ENCODE data around the gene TRAPPC14.

DNA sequence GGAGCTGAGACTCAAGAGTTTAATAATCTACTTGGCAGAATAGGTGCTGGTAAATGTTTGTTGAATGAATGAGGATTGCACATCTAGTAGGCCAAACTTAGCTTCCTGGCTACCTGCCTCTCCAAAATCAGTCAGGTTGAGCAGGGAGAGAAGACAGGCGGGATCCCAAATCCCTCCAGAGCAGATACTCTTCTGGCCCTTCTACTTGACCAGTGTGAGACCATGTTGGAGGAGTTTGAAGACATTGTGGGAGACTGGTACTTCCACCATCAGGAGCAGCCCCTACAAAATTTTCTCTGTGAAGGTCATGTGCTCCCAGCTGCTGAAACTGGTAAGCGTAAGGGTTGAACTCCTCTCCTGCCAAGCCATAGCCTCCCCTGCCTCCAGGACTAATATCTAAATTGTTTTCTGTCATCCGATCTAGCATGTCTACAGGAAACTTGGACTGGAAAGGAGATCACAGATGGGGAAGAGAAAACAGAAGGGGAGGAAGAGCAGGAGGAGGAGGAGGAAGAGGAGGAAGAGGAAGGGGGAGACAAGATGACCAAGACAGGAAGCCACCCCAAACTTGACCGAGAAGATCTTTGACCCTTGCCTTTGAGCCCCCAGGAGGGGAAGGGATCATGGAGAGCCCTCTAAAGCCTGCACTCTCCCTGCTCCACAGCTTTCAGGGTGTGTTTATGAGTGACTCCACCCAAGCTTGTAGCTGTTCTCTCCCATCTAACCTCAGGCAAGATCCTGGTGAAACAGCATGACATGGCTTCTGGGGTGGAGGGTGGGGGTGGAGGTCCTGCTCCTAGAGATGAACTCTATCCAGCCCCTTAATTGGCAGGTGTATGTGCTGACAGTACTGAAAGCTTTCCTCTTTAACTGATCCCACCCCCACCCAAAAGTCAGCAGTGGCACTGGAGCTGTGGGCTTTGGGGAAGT, 34.0 kb downstream of the TRAPPC14 start:
- TF ChIP-seq, protein P1, sequence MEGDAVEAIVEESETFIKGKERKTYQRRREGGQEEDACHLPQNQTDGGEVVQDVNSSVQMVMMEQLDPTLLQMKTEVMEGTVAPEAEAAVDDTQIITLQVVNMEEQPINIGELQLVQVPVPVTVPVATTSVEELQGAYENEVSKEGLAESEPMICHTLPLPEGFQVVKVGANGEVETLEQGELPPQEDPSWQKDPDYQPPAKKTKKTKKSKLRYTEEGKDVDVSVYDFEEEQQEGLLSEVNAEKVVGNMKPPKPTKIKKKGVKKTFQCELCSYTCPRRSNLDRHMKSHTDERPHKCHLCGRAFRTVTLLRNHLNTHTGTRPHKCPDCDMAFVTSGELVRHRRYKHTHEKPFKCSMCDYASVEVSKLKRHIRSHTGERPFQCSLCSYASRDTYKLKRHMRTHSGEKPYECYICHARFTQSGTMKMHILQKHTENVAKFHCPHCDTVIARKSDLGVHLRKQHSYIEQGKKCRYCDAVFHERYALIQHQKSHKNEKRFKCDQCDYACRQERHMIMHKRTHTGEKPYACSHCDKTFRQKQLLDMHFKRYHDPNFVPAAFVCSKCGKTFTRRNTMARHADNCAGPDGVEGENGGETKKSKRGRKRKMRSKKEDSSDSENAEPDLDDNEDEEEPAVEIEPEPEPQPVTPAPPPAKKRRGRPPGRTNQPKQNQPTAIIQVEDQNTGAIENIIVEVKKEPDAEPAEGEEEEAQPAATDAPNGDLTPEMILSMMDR (IDR thresholded peaks at IDR 0.05): no peak
- TF ChIP-seq POLR2A (IDR thresholded peaks at IDR 0.05): no peak
